ENCODE results near the gene TRAPPC5.
"Not testable (repeated sequence)": the region's sequence is repeated elsewhere in the genome, so short reads cannot be mapped to it uniquely, and the experiment has no call there.

The TRAPPC5 gene

GRCh38 chr19:7680606-7681339, at the start of gene TRAPPC5:
Gene TRAPPC5, plus strand, starts transcription at chr19:7680833. Its CDS starts 1,421 bp downstream, at chr19:7682254.
- FAIRE-seq = no peak
- peak; percentile 85 for DNase-seq (ENCODE audit: low spot score)

- no peak for DNase-seq (ENCODE audit: low spot score)
- FAIRE-seq = no peak
These were observed 49.1 kb upstream of the TRAPPC5 start for GRCh38 chr19:7631577-7631976.

- no peak for DNase-seq (ENCODE audit: low spot score)
These were observed 48.1 kb upstream of the TRAPPC5 start for GRCh38 chr19:7632340-7633203.

GRCh38 chr19:7633698-7634097, 46.9 kb upstream of the TRAPPC5 start, which contains the start of gene PCP2:
Gene PCP2, minus strand, starts transcription at chr19:7633719. Its CDS starts 262 bp downstream, at chr19:7633457.
- no peak for DNase-seq (ENCODE audit: low spot score)
- FAIRE-seq = no peak

More at GRCh38 chr19:7632340-7633203, 48.1 kb upstream of the TRAPPC5 start:
- no peak for FAIRE-seq

GRCh38 chr19:7635670-7636069, 45.0 kb upstream of the TRAPPC5 start:
- no peak for FAIRE-seq

GRCh38 chr19:7636317-7636690, 44.3 kb upstream of the TRAPPC5 start:
- no peak for FAIRE-seq

More at GRCh38 chr19:7635670-7636069, 45.0 kb upstream of the TRAPPC5 start:
- DNase-seq (ENCODE audit: low spot score) = no peak

GRCh38 chr19:7636691-7637373, 43.8 kb upstream of the TRAPPC5 start, which contains the start of gene STXBP2:
Gene STXBP2, plus strand, starts transcription at chr19:7637110. Its CDS starts 40 bp downstream, at chr19:7637150.
- FAIRE-seq (no peak), DNase-seq (ENCODE audit: low spot score) (peak; percentile 92)

More at GRCh38 chr19:7636317-7636690, 44.3 kb upstream of the TRAPPC5 start:
- no peak for DNase-seq (ENCODE audit: low spot score)

GRCh38 chr19:7637374-7638256, 43.0 kb upstream of the TRAPPC5 start:
- FAIRE-seq (no peak), DNase-seq (ENCODE audit: low spot score) (no peak)

- FAIRE-seq (no peak), DNase-seq (ENCODE audit: low spot score) (no peak)
These were observed 41.7 kb upstream of the TRAPPC5 start for GRCh38 chr19:7638802-7639465.

GRCh38 chr19:7639863-7640348, 40.7 kb upstream of the TRAPPC5 start:
- DNase-seq (ENCODE audit: low spot score) = no peak
- FAIRE-seq = peak; percentile 83

- no peak for DNase-seq (ENCODE audit: low spot score)
- FAIRE-seq = no peak
These were observed 39.8 kb upstream of the TRAPPC5 start for GRCh38 chr19:7640803-7641202.

- DNase-seq (ENCODE audit: low spot score) = no peak
- FAIRE-seq = no peak
These were observed 39.0 kb upstream of the TRAPPC5 start for GRCh38 chr19:7641290-7642276.

- FAIRE-seq = no peak
- no peak for DNase-seq (ENCODE audit: low spot score)
These were observed 38.2 kb upstream of the TRAPPC5 start for GRCh38 chr19:7642295-7643030.

- FAIRE-seq = no peak
- DNase-seq (ENCODE audit: low spot score) = no peak
These were observed 37.6 kb upstream of the TRAPPC5 start for GRCh38 chr19:7643031-7643415.

- not testable (repeated sequence) for DNase-seq (ENCODE audit: low spot score); FAIRE-seq
These were observed 36.7 kb upstream of the TRAPPC5 start for GRCh38 chr19:7643629-7644549.

GRCh38 chr19:7644550-7644877, 36.1 kb upstream of the TRAPPC5 start:
- DNase-seq (ENCODE audit: low spot score) (no peak), FAIRE-seq (no peak)

GRCh38 chr19:7645163-7645562, 35.5 kb upstream of the TRAPPC5 start:
- FAIRE-seq = no peak
- no peak for DNase-seq (ENCODE audit: low spot score)
